Amniotic stem cell (primary cell): ENCODE data around the gene CLCNKB.

Source experiments
- DNase-seq: peaks from one replicate; lab custom pipeline; 2025; lab: John Stamatoyannopoulos, UW

The CLCNKB gene

DNA sequence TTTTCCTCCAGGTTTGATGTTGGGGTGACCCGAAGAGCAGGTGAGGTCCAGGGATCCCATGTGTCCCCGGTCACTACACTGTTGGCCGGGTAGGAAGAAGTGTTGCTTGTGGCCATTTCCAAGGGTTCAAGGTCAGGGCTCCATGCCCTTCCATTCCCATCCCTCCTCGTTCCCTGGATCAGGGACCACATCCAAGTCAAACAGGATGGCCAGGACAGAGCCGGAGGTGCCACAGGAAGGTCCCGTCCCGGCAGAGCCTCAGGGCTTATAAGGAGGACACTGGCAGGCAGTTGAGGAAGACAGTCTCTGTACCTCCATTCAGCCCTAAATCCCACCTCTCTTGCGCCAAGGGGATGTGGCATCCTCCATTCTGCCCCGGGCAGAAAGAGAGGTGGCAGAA, 51.9 kb downstream of the CLCNKB start:
- no peak for DNase-seq

GRCh38 chr1:16099412-16099811, 55.8 kb downstream of the CLCNKB start:
- no peak for DNase-seq

DNA sequence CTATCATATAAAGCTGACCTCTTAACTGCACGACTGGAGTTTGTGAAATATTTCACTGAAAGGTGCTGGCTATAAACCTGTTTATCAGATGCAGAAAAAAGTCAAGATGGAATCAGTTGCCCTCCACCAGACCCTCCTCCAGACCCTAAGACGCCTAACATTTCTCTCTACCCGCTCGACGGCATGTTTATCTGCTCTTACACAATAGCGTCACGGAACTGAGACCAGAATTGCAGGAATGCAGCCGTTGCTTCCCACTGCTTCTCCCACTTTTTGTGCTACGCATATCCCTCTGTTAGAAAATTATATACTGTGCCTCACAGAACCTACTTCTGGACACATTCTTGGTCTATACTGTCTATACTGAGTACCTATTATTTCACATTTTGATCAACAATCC, 58.0 kb downstream of the CLCNKB start:
- no peak for DNase-seq
